GM18951 (cell line): ENCODE measurements around the gene SLC15A1.

Source experiments
- POLR2A ChIP-seq: IDR thresholded peaks from 4 replicates; pipeline ENCODE4 v1.6.1; 2011; ENCODE audit warnings: mild to moderate bottlenecking; ENCODE audit not compliant: insufficient read length, insufficient read depth; ENCODE audit errors: extremely low read depth
- in situ Hi-C: fragments of 300-500 bp; cut with MboI; formaldehyde crosslinking; loops from one replicate; pipeline ENCODE4 v1.12.0; 2022; ENCODE audit warnings: low sequenced_read_pairs, mixed read lengths, inconsistent platforms; ENCODE audit not compliant: unreplicated experiment

Gene SLC15A1

DNA sequence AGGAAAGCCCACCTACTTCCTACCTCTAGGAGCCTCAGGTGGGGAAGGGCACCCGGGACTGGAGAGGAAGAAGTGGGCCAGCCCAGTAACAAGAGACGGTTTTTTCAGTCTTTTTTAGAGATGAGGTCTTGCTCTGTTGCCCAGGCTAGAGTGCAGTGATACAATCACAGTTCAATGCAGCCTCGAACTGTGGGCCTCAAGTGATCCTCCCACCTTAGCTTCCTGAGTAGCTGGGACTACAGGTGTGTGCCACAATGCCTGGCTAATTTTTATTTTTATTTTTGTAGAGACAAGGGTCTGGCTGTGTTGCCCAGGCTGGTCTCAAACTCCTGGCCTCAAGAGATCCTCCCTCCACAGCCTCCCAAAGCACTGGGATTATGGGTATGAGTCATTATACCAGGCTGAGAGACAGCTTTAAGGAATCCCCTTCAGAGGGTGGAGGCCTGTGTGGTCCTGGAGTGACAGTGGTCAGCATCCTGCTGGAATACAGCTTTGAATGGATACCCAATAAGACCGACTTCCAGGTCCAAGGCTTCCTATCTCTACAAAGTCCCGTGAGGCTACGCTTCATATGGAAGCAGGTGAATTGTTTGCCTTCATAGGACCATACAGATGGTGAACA, 63.0 kb downstream of the SLC15A1 start:
- in situ Hi-C loops: no loop called here

GRCh38 chr13:98688373-98688772, 64.1 kb downstream of the SLC15A1 start:
- in situ Hi-C loops: no loop called here
- no peak for TF ChIP-seq POLR2A

More for the DNA sequence above, 63.0 kb downstream of the SLC15A1 start:
- no peak for TF ChIP-seq POLR2A

- no peak for TF ChIP-seq POLR2A
- in situ Hi-C loops: no loop called here
Observed at GRCh38 chr13:98687319-98687718, 65.2 kb downstream of the SLC15A1 start.

- in situ Hi-C loops: no loop called here
- TF ChIP-seq POLR2A: no peak
Observed at GRCh38 chr13:98686270-98686669, 66.2 kb downstream of the SLC15A1 start.

DNA sequence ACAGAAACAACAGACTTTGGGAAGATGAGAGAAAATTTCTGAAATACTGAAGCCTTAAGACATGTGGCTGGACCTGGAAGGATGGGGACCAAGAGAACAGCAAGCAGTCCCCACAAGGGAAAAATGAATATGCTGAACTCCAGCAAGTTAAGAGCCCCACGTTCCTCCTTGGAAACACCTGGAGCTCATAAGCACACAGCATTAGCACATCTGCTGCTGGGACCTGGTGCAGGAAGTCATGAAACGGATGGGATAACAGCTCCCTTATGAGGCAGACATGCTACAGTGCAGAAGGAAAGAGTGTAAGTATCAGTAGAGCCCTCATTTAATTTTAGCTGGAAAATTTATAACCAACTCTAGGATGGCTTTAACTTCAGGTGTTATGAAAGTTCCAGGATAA, 67.3 kb downstream of the SLC15A1 start:
- no peak for TF ChIP-seq POLR2A
- in situ Hi-C loops: no loop called here

DNA sequence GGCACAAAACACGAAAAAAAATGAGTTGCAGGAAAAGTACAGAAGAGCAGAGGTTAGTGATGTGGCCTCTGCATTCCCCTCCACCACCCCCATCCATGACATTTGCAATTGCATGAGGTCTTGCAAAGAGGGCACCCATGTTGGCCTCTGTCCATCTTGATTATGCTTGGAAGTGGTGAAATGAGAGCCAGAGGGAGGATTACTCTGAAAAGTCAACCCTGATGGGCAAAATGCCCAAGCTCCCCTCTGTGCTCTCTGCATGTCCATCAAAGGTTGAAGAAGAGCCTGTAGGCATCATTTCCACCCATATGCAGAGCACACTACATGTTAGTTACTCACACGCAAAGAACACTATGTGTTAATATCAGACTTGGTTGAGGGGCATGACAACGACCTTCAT, 71.4 kb downstream of the SLC15A1 start:
- TF ChIP-seq POLR2A: no peak
- in situ Hi-C loops: no loop called here

- in situ Hi-C loops: no loop called here
- TF ChIP-seq POLR2A: no peak
Observed at GRCh38 chr13:98678741-98679140, 73.7 kb downstream of the SLC15A1 start.

GRCh38 chr13:98677398-98677797, 75.1 kb downstream of the SLC15A1 start:
- no peak for TF ChIP-seq POLR2A
- in situ Hi-C loops: no loop called here

DNA sequence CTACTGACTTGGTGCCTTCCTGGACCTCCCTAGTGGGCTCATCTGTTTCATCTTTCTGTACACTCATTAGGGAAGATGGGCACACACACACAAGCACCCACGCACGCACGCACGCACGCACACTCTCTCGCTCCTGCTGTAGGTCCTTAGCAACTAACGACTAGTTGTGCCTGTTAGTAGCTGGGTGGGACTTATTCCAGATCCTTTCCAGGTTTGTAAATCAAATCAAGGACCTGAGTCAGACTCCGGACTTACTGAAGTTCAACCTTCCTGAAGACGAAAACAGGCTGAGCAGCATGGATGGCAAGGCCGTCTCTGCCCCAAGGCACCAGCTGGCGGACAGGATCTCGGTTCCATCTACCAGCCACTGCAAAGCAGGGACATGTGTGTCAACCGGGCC, 76.2 kb downstream of the SLC15A1 start:
- no peak for TF ChIP-seq POLR2A
- in situ Hi-C loops: no loop called here

- in situ Hi-C loops: no loop called here
Observed at GRCh38 chr13:98675837-98676236, 76.6 kb downstream of the SLC15A1 start.

DNA sequence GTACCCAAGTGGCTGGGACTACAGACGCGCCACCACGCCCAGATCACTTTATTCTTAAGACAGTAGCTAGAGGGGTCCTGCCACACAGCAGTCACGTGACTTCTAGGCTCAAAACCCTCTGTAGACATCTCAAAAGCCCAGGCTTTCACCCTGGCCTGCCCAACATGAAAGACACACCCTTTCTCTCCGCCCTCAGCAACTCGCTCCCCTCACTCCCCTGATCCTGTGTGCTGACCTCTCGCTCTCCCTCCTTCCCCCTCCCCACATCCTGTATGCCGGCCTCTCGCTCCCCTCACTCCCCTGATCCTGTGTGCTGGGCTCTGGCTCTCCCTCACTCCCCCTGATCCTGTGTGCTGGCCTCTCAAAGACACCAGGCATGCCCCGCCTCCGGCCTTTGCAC, 77.4 kb downstream of the SLC15A1 start:
- no peak for TF ChIP-seq POLR2A
- in situ Hi-C loops: no loop called here

More at GRCh38 chr13:98675837-98676236, 76.6 kb downstream of the SLC15A1 start:
- no peak for TF ChIP-seq POLR2A

- in situ Hi-C loops: no loop called here
- TF ChIP-seq POLR2A: no peak
Observed at GRCh38 chr13:98672947-98673613, 79.4 kb downstream of the SLC15A1 start.

DNA sequence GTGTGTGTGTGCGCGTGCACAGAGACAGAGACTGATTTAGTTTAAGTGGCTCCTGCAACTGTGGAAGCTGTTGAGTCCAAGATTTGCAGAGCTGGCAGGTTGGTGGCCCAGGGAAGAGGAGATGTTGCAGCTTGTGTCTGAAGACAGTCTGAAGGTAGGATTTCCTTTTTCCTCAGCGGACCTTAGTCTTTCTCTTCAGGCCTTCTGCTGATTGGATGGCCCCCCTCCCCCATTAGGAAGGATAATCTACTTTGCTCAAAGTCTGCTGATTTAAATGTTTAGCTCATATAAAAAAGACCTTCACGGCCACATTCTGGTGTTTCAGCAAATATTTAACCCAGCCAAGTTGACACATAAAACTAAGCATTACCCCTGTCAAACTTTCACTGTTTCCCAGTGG, 84.3 kb downstream of the SLC15A1 start:
- no peak for TF ChIP-seq POLR2A
- in situ Hi-C loops: no loop called here

DNA sequence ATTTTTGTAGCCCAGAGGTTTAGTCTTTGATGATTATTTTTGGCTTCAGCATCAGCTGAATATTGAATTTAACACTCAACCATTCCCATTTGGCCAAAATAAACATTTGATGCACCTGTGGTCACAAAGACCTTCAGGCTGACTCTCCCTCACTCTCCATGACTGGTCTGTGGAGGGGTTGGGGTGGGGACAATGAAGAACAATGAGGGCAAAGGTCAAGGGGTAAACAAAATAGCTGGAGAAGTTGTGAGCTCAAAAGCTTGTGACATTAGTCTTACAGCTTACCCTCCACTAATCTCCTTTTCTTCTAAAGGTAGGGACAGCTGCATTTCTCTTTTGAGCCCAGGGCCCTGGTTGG, 86.9 kb downstream of the SLC15A1 start:
- TF ChIP-seq POLR2A: no peak
- in situ Hi-C loops: no loop called here

DNA sequence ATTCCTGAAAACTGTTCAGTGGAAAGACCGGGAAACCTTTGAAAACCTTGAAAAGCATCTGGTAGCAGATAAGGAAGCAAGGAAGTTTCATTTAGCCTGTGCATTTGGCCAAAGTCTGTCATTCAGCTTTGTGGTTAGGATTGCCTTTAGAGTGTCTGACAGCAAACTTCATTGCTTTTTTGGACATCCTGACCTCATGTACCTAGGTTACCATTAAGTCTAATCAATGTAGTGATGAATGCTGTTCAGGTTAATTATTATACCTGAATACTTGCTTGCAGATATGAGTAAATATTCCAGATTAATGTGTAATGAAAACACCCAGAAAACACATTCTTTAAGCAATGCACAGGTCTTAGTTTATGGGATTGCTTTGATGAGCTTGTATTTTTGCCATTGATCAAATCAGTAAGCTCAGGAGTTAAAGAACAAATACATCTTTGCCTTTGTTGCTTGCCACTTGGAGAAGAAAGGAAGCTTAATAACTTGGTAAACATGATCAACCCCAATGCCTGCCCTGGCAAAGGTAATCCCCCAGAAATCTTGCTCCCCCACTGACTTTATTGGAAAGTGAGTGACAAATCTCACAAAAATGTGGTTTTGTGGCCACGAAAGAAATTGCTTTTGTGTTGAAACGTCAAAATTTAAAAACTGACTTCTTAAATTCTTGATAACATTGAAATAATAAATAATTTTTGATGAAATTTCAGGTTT, 87.4 kb downstream of the SLC15A1 start:
- no peak for TF ChIP-seq POLR2A
- in situ Hi-C loops: no loop called here
